ENCODE results near the gene AUTS2.

Gene AUTS2

DNA sequence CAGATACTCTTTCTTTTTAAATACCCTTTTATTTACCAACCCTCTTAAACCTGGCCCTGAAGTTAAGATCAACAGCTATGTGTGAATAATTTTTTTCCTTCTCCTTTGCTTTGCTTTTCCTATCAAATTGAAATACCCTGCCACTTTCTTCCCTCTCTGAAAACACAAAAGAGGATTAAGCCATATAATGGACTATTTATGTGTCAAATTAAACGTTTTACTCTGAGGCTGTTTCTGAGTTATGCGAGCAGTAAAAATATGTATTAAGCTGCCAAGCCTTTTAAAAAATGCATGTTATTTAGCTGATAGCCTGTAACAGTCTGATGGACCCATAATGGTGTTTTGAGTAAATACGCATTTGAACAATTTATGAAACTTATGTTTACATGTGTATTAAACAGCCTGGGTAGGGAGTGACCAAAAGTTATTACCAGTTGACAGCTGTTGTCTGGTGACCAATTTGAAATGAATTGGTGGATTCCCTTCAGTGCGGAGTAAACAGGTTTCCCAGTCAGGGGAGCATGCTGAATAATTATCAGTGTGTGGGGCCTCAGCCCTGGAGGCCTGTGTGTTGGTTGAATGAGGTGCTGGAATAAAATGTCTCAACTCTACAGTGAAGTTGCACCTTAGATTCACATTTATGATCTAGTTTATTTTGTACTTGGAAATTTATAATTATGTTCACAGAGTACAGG lies 89.6 kb downstream of the AUTS2 start:
- no peak for DNase-seq (ENCODE audit: low read depth)

DNA sequence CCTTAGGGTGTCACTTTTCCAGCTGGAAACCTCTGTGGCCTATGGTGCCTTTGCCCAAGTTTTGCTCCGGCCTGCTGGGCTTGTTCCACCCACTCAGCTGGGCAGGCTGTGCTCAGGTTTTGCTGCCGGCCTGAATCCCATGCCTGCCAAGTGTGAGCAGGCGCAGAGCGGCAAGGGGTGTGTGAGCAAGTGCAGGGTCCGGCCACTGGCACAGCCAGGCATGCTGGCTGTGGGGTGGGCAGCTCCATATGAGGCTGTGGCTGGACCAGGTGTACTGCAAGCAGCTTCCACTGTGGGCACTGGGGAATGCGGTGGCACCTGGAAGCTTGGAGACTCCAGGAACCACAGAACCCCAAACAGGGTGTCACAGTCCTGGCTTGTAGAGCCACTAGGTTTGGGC lies 92.1 kb downstream of the AUTS2 start:
- no peak for DNase-seq (ENCODE audit: low read depth)

DNA sequence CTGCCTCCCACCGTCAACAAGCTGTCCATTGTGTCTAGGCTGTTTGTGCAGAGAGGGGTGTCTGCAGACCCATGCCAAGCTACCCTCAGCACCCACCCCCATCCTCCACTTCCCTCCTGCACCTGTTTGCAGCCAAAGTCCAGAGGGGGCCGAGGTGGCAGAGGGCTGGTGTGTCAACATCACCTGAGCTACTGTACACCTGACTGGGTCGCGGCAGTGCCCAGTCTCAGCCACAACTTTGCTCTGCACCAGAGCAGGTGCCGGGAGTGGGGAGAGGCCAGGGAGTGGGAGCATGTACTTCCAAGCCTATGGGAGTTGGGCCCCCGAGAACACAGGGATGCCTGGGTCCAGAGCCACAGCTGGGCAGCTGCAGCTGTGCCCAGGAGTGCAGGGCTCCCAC lies 93.1 kb downstream of the AUTS2 start:
- no peak for DNase-seq (ENCODE audit: low read depth)

DNA sequence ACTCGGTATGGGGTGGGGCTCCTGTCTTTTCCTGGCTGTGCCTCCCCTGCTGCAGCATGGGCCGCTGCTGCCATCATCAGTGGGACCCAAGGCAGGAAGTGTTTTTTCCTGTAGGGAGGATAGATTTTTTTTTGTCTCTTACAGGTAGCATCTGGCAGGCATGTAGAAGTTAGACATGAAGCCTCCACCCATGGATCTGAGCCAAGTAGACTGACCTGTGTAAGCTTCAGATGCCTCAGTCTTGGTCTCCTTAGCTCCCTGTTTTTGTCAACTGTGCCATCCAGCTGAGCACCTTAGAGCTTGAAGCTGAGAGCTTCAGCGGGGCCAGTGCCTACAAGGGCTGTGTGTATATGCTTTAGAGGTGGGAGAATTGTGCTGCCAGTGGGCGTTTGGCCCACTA lies 93.5 kb downstream of the AUTS2 start:
- no peak for DNase-seq (ENCODE audit: low read depth)

DNA sequence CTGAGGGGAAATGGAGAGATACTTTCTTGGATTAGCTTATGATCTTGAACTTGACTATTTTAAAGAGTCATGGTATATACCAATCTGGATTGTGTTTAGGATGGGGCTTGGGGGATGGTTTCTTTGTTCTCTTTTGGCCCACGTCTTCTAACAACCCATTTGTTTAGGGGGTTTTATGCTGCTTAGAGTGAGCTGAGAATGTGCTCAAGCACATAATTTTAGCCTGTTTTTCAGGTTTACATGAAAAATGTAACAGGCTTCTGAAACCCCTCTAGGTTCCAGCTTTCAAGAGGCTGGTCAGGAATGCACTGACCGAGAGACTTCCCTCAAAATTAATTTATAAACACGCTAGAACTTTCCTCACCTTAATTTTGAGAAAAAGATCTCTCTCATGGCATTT lies 94.3 kb downstream of the AUTS2 start:
- DNase-seq (ENCODE audit: low read depth): no peak

DNA sequence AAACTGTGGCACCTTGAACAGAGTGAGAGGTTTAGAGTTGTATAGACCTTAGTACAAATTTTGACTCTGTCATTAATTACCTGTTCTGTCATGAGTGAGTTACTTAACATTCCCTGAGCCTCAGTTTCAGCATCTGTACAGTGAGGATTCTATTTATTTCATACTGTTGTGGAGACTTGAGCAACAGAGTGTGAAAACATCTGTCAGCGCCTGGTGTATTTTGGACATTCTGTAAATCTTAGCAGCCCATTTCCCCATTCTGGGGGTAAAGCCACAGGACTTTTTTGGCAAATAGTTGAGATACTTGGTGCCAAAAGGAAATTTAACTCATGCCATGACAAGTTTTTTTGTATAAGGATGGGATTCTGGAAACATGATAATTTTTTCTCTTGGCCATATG lies 94.8 kb downstream of the AUTS2 start:
- no peak for DNase-seq (ENCODE audit: low read depth)

DNA sequence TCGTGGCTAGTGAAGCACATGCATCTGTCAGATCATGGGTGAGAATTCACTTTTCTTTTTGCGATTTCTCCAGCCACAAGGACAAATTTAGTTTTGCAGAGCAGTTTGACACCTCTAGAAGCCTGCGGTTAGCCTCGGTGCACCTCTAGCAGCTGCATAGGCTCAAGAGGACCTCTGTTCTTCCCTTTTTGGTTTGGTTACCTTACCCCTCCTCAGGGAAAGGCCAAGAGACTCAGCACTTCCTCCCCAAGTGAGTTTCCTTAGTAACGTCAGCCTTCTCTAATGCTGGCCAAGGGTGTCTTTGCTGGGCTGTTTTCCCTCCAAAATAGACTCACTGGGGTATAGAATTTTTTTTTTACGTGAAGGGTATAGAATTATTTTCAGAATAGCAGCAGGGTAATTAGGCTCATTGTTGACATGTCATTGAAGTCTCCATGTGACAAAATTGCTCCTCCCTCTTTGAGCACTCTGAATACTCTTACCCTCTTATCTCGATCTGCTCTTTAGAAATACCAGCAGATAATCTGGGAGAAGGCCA lies 97.8 kb downstream of the AUTS2 start:
- no peak for DNase-seq (ENCODE audit: low read depth)

DNA sequence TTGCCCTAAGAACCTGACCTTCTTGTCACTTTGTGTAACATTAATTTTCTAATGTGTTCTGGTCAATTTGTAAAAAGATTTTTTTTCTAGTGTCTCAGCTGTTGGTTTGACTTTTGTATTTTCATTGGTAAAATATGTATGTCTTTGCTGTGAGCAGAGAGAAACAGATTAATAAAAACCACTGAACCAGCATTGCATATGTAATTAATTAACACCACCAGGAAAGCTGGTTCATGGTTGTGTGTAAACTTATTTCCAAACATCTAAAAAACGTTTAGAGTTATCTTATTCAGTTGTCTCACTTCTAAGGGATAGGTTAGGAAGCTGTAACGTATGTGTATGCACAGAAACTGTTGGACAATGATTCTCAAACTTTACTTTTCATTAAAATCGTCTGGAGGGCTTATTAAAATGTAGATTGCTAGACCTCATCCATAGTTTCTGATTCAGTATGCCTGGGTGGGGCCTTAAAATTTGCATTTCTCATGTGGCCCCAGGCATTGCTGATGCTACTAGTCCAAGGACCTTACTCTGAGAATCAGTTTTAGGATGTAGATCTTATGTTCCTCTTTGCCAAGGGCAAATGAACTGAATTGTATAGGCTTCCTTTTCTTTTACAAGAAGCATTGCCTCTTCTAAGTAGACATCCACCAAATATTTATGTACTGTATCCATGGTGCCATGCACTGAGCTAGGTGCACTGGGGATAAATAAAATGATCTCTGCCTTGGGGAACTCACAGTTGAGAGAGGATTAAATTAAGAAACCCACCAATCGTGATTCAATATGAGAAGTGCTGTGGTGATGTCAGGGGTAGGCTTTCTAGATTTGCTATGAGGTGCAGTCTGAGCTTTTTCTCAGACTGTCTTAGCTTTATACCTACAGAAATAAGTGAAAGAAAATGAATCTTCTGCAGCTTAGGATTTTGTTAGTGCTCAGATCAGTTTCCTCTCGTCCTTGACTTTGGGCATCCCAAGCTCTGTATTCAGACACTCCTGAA lies 98.7 kb downstream of the AUTS2 start:
- no peak for DNase-seq (ENCODE audit: low read depth)

DNA sequence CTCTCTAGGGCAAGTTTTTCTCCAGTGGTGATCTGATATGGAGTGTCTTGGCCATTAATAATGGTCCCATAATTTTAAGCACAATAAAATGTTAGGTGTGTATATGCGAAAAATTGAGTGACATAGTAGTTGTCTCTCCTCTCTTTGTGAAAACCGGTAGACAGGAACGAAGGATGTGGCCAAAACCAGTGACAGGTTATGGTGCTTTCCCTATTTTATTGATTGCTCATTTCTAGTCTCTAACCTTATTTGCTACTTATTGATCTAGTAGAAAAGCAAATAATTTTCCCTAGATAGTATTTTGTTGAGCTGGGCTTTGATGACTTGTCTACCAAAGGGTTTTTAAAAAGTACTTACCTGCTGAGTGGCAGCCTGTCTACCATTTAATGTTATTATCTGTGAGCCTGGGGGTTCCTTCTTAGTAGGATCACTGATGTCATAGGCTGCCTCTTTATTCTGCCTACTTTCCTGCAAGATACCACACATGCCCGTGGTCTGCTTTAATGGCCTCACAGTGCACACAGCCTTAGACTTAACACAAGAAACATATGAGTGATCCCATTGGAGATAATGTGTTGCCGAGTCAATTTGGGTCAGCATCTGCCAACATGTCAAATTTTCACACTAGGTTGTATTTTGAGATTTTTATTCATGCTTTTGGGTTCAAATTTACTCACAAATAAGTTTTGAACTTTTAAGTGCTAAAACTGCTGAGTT lies 100.0 kb downstream of the AUTS2 start:
- no peak for DNase-seq (ENCODE audit: low read depth)

DNA sequence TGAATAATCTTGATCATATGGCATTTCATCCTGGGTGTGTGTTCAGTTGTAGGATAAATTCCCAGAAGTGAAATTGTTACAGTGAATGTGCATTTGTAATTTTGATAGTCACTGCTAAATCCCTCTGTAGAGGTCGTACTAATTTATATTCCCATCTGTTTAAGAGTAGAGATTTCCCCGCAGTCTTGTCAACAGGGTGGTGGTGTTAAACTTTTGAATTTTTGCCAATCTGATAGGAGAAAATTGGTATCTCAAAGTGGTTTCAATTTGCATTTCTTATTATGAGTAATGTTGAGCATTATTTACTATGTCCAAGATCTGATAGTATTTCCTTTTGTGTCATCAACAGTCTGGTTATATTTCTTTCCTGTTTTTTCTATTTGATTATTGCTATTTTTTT lies 101.7 kb downstream of the AUTS2 start:
- DNase-seq (ENCODE audit: low read depth): no peak

DNA sequence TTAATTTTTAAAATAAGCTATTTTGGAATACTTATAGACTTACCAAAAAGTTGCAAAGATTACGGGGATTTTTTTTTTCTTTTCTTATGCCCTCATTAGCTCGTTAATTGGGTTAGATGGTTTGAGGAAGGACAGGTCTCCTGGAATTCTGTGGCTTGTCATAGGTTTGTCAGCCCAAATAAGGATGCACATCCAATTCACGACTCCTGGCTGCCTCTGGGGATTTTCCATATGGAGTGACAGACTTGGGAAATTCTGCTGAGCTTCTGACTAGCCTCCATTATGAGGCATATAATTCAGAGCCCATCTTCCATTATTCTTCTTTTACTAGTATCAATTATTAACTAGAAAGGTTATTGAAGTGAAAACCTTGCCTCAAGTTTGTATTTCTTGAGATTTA lies 102.1 kb downstream of the AUTS2 start:
- no peak for DNase-seq (ENCODE audit: low read depth)

DNA sequence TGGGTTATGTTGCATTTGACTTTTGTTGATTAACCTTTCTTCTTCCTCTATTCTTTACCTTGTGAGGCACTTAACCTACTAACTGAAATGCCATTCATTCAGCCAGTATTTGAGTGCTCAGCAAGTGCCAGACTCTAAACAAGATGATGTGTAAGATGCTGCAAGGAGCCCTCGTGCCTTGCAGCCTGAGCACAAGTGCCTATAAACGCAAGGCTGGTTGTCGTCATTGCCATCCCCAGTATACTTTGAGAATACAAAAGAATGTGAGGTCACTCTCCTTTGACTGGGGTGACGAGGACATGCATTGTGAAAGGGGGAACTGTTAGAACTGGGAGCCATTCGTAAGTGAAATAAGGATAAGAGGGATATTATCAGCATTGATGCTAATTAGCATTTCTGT lies 103.0 kb downstream of the AUTS2 start:
- DNase-seq (ENCODE audit: low read depth): no peak

DNA sequence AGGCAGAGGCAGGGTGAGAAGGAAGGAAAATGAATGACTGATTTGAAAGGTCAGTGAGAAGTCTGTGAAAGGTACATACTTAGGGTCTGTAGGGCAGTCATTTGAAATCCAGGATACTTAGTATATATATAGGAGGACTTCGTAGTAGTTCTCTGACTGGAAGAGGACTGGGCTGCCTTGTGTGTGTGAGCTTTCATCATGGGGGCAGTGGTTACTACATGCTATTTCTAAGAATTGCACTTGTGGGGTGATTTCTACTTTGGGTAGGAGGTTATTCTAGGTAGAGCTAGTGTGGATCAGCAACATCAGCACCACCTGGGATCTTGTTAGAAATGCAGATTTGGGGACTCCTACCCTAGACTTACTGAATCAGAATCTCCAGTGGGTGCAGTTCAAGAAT lies 104.1 kb downstream of the AUTS2 start:
- DNase-seq (ENCODE audit: low read depth): no peak

DNA sequence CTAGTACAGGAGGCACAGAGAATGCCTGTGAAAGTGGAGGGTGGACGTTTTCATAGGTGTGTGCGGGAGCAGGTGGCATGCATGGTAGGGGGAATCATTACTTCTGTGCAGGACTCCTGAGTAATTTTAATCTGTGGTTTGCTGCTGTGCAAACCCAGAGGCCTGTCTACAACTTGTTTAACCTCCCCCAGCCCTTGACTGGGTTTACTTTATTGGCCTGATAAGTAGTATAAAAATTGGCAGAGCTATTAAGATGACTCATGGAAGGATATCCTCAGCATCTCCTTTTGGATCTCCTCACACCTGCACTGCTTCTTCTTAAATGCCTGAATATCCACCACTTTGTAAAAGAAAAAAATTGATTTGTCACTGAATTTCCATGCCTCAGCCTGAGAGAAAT lies 104.8 kb downstream of the AUTS2 start:
- no peak for DNase-seq (ENCODE audit: low read depth)

DNA sequence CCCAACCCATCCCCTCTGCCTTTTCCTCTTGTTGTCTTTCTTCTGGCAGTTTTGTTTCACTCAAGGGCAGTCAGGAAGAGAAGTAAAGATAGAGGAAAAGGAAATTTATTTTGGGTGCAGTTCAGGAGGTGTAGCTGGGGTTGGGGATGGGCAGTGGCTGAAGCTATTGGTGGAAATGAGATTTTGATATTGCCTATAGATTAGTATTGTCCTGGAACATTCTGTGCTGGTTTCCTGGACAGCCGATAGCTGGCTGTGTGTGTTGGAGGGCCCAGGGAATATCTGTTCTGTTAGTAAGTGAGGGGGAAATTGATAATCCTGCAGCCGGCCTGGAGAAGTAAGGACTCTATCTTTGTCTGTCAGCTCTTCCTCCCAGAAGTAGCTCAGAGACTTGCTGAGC lies 107.8 kb downstream of the AUTS2 start:
- no peak for DNase-seq (ENCODE audit: low read depth)

DNA sequence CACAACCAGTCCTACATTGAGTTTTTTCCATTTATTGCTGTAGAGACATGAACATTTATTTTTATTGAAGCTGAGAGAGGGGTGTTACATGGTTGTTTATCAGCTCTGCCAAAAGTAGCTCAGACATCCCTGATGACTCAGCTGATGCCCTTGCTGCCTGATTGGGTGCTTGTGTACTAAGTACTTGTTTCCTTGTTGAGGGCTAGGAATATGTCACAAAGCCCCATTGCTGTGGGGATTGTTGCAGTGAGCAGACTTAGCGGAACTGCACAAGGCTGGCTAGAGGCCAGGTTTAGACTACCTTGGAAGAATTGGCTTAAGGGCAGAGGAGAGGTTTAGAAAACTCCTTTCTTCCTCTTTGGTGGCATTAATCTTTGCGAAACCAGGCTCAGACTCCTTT lies 110.6 kb downstream of the AUTS2 start:
- DNase-seq (ENCODE audit: low read depth): no peak

DNA sequence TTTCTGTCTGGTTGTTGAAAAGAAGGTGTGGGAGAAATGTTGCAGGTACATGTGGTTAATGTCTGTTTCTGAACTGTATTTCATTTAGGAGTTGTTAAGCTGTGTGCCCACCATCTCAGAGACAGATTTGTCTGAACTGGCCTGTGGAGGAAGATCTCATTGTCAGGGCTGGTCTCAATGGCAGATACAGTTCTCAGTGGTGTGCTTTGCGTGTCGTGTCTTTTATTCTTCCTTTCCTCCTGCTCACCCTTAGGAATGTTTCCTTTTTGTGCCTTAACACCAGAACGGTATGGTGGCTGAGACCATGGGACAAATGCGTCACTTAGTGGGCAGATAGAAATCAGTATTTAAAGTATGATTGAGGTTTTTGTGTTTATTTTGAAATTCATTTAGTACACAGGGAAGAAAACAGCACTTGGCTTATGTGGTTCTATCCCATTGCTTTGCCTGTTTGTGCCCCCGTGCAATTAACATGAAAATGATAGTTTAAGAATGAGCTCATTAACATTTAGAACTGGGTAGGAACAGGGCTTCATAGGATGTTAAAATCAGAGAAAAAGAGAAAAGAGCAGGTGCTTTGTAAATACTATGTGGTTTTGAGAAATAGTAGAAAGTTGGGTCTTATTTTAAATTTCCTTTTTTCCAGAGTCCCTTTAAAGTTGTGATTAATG lies 112.6 kb downstream of the AUTS2 start:
- no peak for DNase-seq (ENCODE audit: low read depth)

DNA sequence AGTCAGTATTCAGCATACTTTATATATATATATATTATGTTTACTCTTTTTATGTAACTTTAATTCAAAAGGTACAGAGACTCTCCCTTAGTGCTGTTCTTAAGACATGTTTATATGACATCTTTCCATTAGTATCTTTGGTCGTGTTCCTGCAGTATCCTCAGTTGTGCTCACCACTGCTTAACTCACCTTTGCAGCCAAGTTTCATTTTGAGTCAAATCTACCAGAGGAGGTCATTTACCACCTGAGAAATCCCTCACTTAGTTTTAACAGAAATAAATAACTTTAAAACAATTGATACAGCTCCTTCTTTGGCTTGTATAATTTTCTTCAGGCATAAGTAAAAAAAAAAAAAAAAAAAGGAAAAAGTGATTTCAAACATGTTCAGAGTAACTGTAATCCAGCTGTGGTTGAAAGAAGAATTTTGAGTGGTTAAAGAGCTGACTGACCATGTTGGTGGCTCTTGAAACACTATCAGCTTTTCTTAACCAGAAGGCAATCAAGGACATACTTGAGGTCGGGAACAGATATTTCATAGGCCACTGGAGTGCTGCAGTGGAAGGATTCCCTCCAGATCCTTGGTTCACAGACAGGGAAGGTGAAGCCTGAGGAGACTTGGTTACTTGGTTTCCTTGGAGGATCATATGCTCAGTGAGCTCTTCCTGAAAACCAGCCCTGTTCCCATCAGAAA lies 116.8 kb downstream of the AUTS2 start:
- no peak for DNase-seq (ENCODE audit: low read depth)

DNA sequence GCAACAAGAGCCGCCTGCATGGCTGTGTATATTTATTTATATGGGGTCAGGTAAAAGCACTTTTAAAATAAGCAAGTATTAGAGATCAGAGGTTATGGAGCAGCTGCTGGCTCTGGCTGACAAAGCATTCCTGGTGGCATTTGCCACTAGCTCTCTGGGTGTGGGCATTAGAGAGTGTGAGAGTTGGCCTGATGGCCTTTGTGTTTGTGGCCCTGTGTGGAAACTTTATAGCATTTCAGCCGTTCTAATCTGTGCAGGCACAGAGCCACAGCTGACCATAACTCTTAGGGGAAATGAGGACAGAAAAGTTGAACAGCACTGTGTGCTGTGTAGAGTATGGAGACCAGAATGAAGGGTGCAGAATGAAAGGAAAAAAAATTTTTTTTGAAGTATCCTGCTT lies 118.9 kb downstream of the AUTS2 start:
- DNase-seq (ENCODE audit: low read depth): no peak

DNA sequence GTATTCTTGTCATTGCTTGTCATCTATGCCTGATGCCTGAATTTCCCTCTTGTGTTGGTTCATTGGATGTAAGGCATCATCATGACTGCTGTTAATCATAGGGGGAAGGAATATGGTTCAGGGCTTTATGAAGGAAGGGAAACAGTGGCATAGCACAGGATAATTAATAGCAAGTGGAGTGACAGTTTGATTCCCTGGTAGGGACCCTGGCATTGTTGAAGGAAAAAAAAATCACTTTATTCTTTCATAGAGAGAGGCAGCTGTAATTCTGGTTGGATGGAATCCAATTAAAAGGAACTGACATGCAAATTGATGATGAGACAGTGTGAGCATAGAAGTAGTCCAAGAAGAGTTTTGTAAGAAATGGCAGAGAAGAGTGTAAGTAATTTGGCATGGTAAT lies 121.4 kb downstream of the AUTS2 start:
- DNase-seq (ENCODE audit: low read depth): no peak

DNA sequence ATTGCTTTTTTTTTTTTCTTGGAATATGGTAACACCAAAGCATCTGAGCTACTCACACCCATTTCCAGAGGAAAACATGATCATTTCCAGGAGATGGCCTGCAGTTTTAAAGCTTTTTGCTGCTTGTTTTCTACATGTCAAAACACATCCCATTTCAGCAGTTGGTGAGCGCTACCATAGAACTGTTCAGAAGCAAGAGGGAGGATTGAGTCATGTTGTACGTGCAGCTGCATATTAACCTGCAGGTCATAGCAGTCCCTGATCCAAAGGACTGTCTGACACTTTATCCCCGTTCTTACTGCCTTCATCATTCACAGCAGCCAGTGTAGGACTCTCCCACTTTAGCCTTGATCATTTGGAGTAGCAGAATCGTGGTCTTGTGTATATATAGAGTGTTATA lies 124.6 kb downstream of the AUTS2 start:
- DNase-seq (ENCODE audit: low read depth): no peak

Data from HS-5 (cell line).